ENCODE measurements around the gene VANGL2. TPM values are rescaled to one million over a fixed set of nuclear protein-coding genes. Genes with fewer than 3 reads are reported as not detected.

VANGL2 gene
- total RNA-seq, 2 experiments from 2014 or later, result not detected

DNA sequence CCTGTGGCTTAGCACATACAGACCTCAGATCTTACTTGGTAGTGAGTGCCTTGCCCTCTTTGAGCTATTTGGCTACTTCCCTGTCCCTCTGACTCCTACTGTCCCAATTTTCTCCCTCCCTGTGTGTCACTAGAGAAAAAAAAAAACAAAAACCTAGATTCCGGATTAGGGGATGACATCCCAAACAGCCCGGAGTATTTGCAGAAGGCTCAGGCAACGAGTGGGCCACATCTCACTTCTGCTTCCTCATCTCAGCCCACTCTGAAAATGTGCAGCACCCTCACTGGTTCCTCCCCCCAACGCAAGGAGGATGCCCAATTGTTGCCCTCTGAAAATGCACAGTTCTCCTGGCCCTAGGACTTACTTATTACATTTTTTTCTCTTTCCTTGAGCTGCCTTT, 28.6 kb upstream of the VANGL2 start:
- CTCF ChIA-PET, result no interaction called here
- Histone ChIP-seq H3K4me3 (ENCODE audit: low read length) (no peak overlapping the region), H3K27ac (ENCODE audit: low read depth in 1 of 2, low read length in 2 of 2) (no peak overlapping the region), H3K27me3 (ENCODE audit: control insufficient read depth in 1 of 2, insufficient read depth in 2 of 2, low read length in 2 of 2) (no peaks in the 10 kb centered on the region), H3K36me3 (ENCODE audit: insufficient read depth, low read length) (no peaks in the 10 kb centered on the region), H3K4me1 (ENCODE audit: insufficient read depth, low read length) (peaks cover 12% of the 10 kb centered on the region), H3K9me3 (ENCODE audit: control insufficient read depth in 1 of 2, insufficient read depth in 1 of 2, low read length in 2 of 2) (no peaks in the 10 kb centered on the region)
- no peak for DNase-seq
- Mint-ChIP-seq H3K27ac (no peak overlapping the region), H3K4me3 (no peak overlapping the region), H3K36me3 (ENCODE audit: low read depth) (no peaks in the 10 kb centered on the region), H3K4me1 (ENCODE audit: low read depth) (peaks cover 13% of the 10 kb centered on the region), H3K9me3 (no peaks in the 10 kb centered on the region), H3K27me3 (no peaks in the 10 kb centered on the region)
- POLR2A ChIA-PET, result no interaction called here
- intact Hi-C loops (cut with DNase I, micrococcal nuclease), result loop anchor here (10.0 kb wide), 2 partner anchors 267 to 577 kb away; no protein-coding TSS in a partner anchor
- TF ChIP-seq, protein P1, sequence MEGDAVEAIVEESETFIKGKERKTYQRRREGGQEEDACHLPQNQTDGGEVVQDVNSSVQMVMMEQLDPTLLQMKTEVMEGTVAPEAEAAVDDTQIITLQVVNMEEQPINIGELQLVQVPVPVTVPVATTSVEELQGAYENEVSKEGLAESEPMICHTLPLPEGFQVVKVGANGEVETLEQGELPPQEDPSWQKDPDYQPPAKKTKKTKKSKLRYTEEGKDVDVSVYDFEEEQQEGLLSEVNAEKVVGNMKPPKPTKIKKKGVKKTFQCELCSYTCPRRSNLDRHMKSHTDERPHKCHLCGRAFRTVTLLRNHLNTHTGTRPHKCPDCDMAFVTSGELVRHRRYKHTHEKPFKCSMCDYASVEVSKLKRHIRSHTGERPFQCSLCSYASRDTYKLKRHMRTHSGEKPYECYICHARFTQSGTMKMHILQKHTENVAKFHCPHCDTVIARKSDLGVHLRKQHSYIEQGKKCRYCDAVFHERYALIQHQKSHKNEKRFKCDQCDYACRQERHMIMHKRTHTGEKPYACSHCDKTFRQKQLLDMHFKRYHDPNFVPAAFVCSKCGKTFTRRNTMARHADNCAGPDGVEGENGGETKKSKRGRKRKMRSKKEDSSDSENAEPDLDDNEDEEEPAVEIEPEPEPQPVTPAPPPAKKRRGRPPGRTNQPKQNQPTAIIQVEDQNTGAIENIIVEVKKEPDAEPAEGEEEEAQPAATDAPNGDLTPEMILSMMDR (IDR thresholded peaks at IDR 0.05), result no peak
- no peak for ATAC-seq (ENCODE audit: poor library complexity)

DNA sequence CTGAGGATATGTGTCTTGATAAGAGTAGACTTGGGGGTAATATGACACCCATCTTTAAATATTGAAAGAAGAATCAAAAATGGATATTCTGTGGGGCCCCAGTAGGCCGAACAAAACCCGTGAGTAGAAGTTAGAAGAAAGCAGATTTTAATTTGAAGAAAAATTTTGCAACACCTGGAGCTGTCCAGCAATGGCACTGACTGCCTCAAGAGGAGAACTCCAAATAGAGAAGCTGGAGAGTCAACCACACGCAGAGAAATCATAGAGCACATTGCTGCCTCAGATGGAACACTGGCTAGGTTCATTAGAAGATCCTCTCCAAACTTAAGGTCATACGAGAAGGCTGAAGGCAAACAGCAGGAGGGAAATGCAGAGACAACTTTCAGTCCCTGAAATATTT, 26.7 kb upstream of the VANGL2 start:
- Histone ChIP-seq H3K4me3 (ENCODE audit: low read length) (no peak overlapping the region), H3K36me3 (ENCODE audit: insufficient read depth, low read length) (no peaks in the 10 kb centered on the region), H3K27me3 (ENCODE audit: control insufficient read depth in 1 of 2, insufficient read depth in 2 of 2, low read length in 2 of 2) (no peaks in the 10 kb centered on the region), H3K4me1 (ENCODE audit: insufficient read depth, low read length) (peaks cover 12% of the 10 kb centered on the region), H3K27ac (ENCODE audit: low read depth in 1 of 2, low read length in 2 of 2) (no peak overlapping the region), H3K9me3 (ENCODE audit: control insufficient read depth in 1 of 2, insufficient read depth in 1 of 2, low read length in 2 of 2) (no peaks in the 10 kb centered on the region)
- Mint-ChIP-seq H3K27ac (no peak overlapping the region), H3K27me3 (no peaks in the 10 kb centered on the region), H3K9me3 (no peaks in the 10 kb centered on the region), H3K36me3 (ENCODE audit: low read depth) (no peaks in the 10 kb centered on the region), H3K4me3 (no peak overlapping the region), H3K4me1 (ENCODE audit: low read depth) (peaks cover 13% of the 10 kb centered on the region)
- ChIA-PET CTCF (interaction anchor here (0.7 kb wide), 1 partner anchor 217 kb away, joined by 3 read pairs; no protein-coding TSS in a partner anchor), POLR2A (interaction anchor here (0.6 kb wide), 1 partner anchor 273 kb away, joined by 4 read pairs; no protein-coding TSS in a partner anchor)
- TF ChIP-seq, protein P1 (IDR thresholded peaks at IDR 0.05), result no peak
- ATAC-seq (ENCODE audit: poor library complexity) (no peak), DNase-seq (no peak)
- intact Hi-C loops (cut with DNase I, micrococcal nuclease), result loop anchor here (10.0 kb wide), 2 partner anchors 269 to 579 kb away; no protein-coding TSS in a partner anchor

DNA sequence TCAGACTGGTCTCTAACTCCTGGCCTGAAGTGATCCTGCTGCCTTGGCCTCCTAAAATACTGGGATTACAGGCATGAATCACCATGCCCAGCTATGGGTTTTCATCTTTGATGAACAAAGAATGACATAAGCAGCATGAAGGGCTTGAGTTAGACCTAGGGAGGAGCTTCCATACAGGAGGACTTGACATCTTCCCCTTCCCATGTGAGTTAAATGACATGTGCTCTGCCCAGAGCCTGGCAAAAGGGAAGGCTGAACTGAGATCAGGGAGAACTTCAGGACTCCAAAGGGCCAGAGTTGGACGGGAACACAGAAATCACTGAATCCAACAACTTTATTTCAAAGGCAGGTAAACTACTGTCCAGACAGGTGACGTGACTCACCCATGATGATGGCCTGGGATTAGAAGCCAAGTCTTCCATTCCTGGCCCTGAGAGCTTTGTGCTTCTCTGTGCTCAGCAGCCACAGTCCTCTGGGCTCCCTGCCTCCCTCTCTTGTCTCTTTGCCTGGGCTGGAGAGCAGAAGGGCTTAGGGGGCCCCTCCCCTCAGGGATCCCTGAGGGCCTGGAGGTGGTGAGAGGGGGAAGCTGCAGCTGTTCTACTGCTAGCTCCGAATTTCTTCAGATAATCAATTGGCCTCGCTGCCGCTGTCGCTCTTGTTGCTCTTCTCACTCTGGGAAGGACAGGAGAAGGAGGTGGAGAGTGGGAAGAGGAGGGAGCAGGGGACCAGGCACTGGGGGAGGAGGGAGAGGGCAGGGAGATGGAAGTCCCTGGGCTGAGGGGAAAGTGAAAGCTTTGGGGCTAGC, 25.9 kb upstream of the VANGL2 start:
- no peaks in the 10 kb centered on the region for H3K27me3 Mint-ChIP-seq
- Histone ChIP-seq H3K9me3 (ENCODE audit: control insufficient read depth in 1 of 2, insufficient read depth in 1 of 2, low read length in 2 of 2) (no peaks in the 10 kb centered on the region), H3K36me3 (ENCODE audit: insufficient read depth, low read length) (no peaks in the 10 kb centered on the region), H3K27me3 (ENCODE audit: control insufficient read depth in 1 of 2, insufficient read depth in 2 of 2, low read length in 2 of 2) (no peaks in the 10 kb centered on the region), H3K27ac (ENCODE audit: low read depth in 1 of 2, low read length in 2 of 2) (no peak overlapping the region), H3K4me3 (ENCODE audit: low read length) (no peak overlapping the region), H3K4me1 (ENCODE audit: insufficient read depth, low read length) (peaks cover 12% of the 10 kb centered on the region)
- no peaks in the 10 kb centered on the region for H3K36me3 Mint-ChIP-seq (ENCODE audit: low read depth)
- DNase-seq (no peak), ATAC-seq (ENCODE audit: poor library complexity) (no peak)
- no peak overlapping the region for H3K27ac Mint-ChIP-seq
- TF ChIP-seq, protein P1 (IDR thresholded peaks at IDR 0.05), result no peak
- no peak overlapping the region for H3K4me3 Mint-ChIP-seq
- ChIA-PET POLR2A (no interaction called here), CTCF (no interaction called here)
- peaks cover 13% of the 10 kb centered on the region for H3K4me1 Mint-ChIP-seq (ENCODE audit: low read depth)
- intact Hi-C loops (cut with DNase I, micrococcal nuclease), result loop anchor here (5.0 to 10.0 kb wide), 4 partner anchors 270 to 580 kb away; no protein-coding TSS in a partner anchor
- no peaks in the 10 kb centered on the region for H3K9me3 Mint-ChIP-seq
